ACC112 (cell line): ENCODE data around the gene WDR86.

ENCODE experiments used
- H2AFZ ChIP-seq: fragments of 200-600 bp; sonication (generic); one replicate; pipeline ENCODE4 v1.6.0; 2017; ENCODE audit warnings: antibody characterized with exemption, low read length; ENCODE audit not compliant: unreplicated experiment
- H3K27ac ChIP-seq: fragments of 200-600 bp; sonication (generic); 2 replicates; pipeline ENCODE4 v1.5.1; 2014; ENCODE audit warnings: low read depth, mild to moderate bottlenecking, antibody characterized with exemption, low read length, moderate library complexity
- H3K27me3 ChIP-seq: fragments of 200-600 bp; sonication (generic); 2 replicates; pipeline ENCODE4 v1.6.1; 2014; ENCODE audit warnings: mild to moderate bottlenecking, antibody characterized with exemption, low read length, moderate library complexity, mixed read lengths; ENCODE audit not compliant: insufficient read depth
- H3K36me3 ChIP-seq: fragments of 200-600 bp; sonication (generic); 2 replicates; pipeline ENCODE4 v1.6.1; 2016; ENCODE audit warnings: mild to moderate bottlenecking, antibody characterized with exemption, low read length, moderate library complexity, mixed read lengths; ENCODE audit not compliant: insufficient read depth
- H3K4me1 ChIP-seq: fragments of 200-600 bp; sonication (generic); one replicate; pipeline ENCODE4 v1.6.1; 2016; ENCODE audit warnings: low read length, mixed read lengths; ENCODE audit not compliant: insufficient read depth, unreplicated experiment, control insufficient read depth
- H3K4me3 ChIP-seq: fragments of 200-600 bp; sonication (generic); 2 replicates; pipeline ENCODE4 v1.5.1; 2014; ENCODE audit warnings: mild to moderate bottlenecking, low read depth, low read length
- H3K79me2 ChIP-seq: fragments of 200-600 bp; sonication (generic); one replicate; pipeline ENCODE4 v1.6.0; 2016; ENCODE audit warnings: low read length; ENCODE audit not compliant: control insufficient read depth, unreplicated experiment, insufficient read depth

WDR86 gene

DNA sequence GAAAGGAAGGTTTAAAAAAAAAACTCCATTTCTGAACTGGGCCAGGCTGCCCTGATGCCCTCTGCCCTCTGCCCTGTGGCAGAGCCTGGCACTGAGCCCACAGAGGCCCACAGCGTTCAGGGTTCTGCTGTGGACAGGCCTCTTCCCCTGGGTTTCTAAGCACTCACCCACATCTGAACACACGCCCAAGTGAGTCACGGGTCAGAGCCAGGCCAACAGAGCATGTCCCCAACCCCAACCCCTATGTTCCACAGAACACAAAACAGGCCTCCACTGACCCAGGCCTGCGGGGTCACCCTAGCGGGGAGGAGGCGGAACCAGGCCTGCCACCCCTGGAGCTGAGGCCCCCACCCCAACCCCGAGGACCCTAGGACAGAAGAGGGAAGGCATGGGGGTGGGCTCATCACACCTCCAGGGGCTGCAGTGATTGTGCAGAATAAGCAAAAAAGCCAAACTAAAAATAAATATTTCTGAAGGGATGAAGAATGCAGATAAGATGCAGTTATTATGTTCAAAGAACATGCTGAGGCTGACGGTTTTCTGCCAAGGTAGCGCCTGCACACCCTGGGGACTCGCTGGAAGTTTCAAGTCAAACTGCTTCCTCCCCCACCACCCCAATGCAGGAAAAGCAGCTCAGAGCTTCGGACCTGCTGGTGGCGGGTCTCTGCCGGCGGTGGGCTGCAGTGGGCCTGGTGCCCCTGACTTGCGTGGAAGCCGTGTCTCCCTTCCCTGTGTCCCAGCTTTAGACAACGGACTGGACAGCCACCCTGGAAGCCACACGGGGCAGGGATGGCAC, 5.4 kb downstream of the WDR86 start:
- Histone ChIP-seq H3K4me3 (no peak overlapping the region; the same call in 1 of the 2 replicates), H3K27ac (no peak overlapping the region), H3K36me3 (no peaks in the 10 kb centered on the region), H2AFZ (no peak overlapping the region), H3K79me2 (no peaks in the 10 kb centered on the region), H3K4me1 (peaks cover 22% of the 10 kb centered on the region), H3K27me3 (peaks cover 12% of the 10 kb centered on the region)

- Histone ChIP-seq H2AFZ (no peak overlapping the region), H3K4me1 (peaks cover 22% of the 10 kb centered on the region), H3K36me3 (no peaks in the 10 kb centered on the region), H3K27me3 (peaks cover 5% of the 10 kb centered on the region), H3K4me3 (no peak overlapping the region; the same call in 1 of the 2 replicates), H3K27ac (no peak overlapping the region), H3K79me2 (no peaks in the 10 kb centered on the region)
These were observed 6.1 kb downstream of the WDR86 start for GRCh38 chr7:151403764-151404163.

GRCh38 chr7:151402029-151402835, 7.6 kb downstream of the WDR86 start:
- H3K36me3 ChIP-seq = no peaks in the 10 kb centered on the region
- H3K27ac ChIP-seq = no peak overlapping the region
- H3K79me2 ChIP-seq = no peaks in the 10 kb centered on the region
- H3K4me1 ChIP-seq = peaks cover 22% of the 10 kb centered on the region
- no peak overlapping the region for H3K4me3 ChIP-seq
- no peaks in the 10 kb centered on the region for H3K27me3 ChIP-seq
- no peak overlapping the region for H2AFZ ChIP-seq

- no peak overlapping the region for H2AFZ ChIP-seq
- no peaks in the 10 kb centered on the region for H3K36me3 ChIP-seq
- no peaks in the 10 kb centered on the region for H3K27me3 ChIP-seq
- H3K4me1 ChIP-seq = peaks cover 22% of the 10 kb centered on the region
- no peaks in the 10 kb centered on the region for H3K79me2 ChIP-seq
- H3K27ac ChIP-seq = no peak overlapping the region
- H3K4me3 ChIP-seq = no peak overlapping the region
These were observed 9.1 kb downstream of the WDR86 start for GRCh38 chr7:151400626-151401315.

DNA sequence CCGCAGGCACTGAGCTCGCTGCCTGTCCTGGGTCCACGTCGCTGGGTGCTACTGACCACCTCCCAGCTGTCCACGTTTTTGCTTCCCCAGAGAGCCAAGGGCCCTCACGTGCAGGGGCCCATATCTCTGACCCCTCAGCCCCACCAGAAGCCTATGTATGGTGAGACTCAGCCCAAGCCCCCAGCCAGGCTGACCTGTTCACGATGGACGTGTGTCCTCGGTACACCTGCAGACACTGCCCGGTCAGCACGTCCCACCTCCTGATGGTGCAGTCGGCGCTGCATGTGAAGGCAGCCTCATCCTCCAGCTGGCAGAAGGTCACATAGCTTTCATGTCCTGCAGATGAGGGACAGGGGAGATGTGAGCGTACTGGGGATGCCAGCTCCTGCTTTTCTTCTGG, 9.9 kb downstream of the WDR86 start:
- Histone ChIP-seq H3K36me3 (no peaks in the 10 kb centered on the region), H3K27me3 (no peaks in the 10 kb centered on the region), H3K27ac (no peak overlapping the region), H3K79me2 (no peaks in the 10 kb centered on the region), H3K4me3 (no peak overlapping the region), H2AFZ (no peak overlapping the region), H3K4me1 (peaks cover 20% of the 10 kb centered on the region)

- H3K4me1 ChIP-seq = peaks cover 14% of the 10 kb centered on the region
- no peaks in the 10 kb centered on the region for H3K36me3 ChIP-seq
- H3K27me3 ChIP-seq = no peaks in the 10 kb centered on the region
- H3K4me3 ChIP-seq = no peak overlapping the region
- H2AFZ ChIP-seq = no peak overlapping the region
- no peaks in the 10 kb centered on the region for H3K79me2 ChIP-seq
- no peak overlapping the region for H3K27ac ChIP-seq
These were observed 10.6 kb downstream of the WDR86 start for GRCh38 chr7:151399305-151399601.

DNA sequence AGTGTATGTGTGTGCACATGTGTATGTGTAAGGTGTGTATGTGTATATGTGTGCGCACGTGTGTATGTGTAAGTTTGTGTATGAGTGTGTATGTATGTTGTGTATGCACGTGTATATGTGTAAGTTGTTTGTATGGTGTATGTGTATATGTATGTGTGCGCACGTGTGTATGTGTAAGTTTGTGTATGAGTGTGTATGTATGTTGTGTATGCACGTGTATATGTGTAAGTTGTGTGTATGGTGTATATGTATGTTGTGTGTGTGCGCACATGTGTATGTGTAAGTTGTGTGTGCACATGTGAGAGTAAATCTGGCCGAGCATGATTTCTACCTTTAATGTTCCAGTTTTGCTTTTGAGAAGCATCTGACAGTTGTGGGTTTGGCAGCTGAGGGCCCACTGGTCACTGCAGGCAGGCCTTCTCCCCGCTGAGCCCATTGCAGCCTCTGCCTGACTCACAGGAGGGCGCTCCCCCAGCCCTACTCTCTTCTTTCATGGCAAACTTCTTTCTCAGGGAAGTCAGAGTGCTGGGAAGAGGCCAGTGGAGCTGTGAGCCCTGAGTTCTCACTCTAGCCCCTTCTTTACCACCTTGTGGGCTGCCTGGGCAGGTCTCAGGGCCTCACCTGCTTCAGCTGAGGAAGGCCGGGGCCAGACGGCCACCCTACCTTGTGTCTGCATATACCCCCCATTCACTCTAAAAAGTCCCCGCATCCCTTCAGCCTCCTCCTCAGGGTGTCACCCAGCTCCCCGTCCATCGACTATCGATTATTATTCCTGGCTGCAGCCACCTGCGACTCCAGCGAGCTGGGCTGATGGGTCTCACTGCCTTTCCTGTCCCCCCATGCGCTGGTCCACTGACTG, 11.2 kb downstream of the WDR86 start:
- Histone ChIP-seq H3K27ac (no peak overlapping the region), H3K4me3 (no peak overlapping the region), H2AFZ (no peak overlapping the region), H3K4me1 (peaks cover 8% of the 10 kb centered on the region), H3K79me2 (no peaks in the 10 kb centered on the region), H3K36me3 (no peaks in the 10 kb centered on the region), H3K27me3 (no peaks in the 10 kb centered on the region)

GRCh38 chr7:151397026-151397425, 12.8 kb downstream of the WDR86 start:
- Histone ChIP-seq H3K36me3 (no peaks in the 10 kb centered on the region), H3K27ac (no peak overlapping the region), H2AFZ (no peak overlapping the region), H3K4me1 (peaks cover 6% of the 10 kb centered on the region), H3K27me3 (no peaks in the 10 kb centered on the region), H3K79me2 (no peaks in the 10 kb centered on the region), H3K4me3 (no peak overlapping the region)

GRCh38 chr7:151396328-151396970, 13.4 kb downstream of the WDR86 start:
- Histone ChIP-seq H3K27ac (no peak overlapping the region), H3K36me3 (no peaks in the 10 kb centered on the region), H3K4me3 (no peak overlapping the region), H2AFZ (no peak overlapping the region), H3K4me1 (peaks cover 6% of the 10 kb centered on the region), H3K27me3 (no peaks in the 10 kb centered on the region), H3K79me2 (no peaks in the 10 kb centered on the region)

DNA sequence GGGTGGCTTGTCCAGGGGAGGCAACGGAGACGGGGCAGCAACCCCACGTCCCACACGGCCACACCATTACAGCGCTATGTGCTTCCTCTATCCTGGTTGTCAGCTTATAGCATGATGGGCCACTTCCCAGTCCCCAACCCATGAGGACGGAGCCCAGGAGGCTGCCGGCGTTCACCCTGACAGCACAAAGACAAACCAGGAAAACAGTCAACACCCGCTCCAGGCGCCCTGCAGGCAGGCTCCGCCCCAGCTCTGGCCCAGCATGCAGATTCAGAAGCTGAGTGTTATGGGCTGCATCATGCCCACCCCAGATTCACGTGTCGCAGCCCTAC, 14.8 kb downstream of the WDR86 start:
- no peaks in the 10 kb centered on the region for H3K36me3 ChIP-seq
- H2AFZ ChIP-seq = no peak overlapping the region
- H3K27me3 ChIP-seq = no peaks in the 10 kb centered on the region
- H3K4me3 ChIP-seq = no peak overlapping the region
- no peak overlapping the region for H3K27ac ChIP-seq
- H3K4me1 ChIP-seq = peaks cover 6% of the 10 kb centered on the region
- H3K79me2 ChIP-seq = no peaks in the 10 kb centered on the region
